Uterus (tissue), 4 donors: Measurements from ENCODE around the gene B3GNT7. TPM values are rescaled to one million over a fixed set of nuclear protein-coding genes. Genes with fewer than 3 reads are reported as not detected.

ENCODE experiments used
- DNase-seq, 2 donors: peaks; one replicate each; pipeline ENCODE4 v3.0.0-alpha.2; 2019 to 2020
- H3K27ac ChIP-seq, 2 donors: fragments of 200-600 bp; sonication (generic); 1 replicate in 1 of 2; 2 replicates in 1 of 2; pipeline ENCODE4 v1.5.1; 2016 to 2018
- H3K27me3 ChIP-seq, 2 donors: fragments of 200-600 bp; sonication (generic); one replicate each; pipeline ENCODE4 v1.5.1; 2018 to 2019; ENCODE audit warnings: control low read depth in 1 of 2
- H3K36me3 ChIP-seq, 2 donors: fragments of 200-600 bp; sonication (generic); one replicate each; pipeline ENCODE4 v1.5.1; 2019; ENCODE audit warnings: control low read depth in 1 of 2
- H3K4me1 ChIP-seq, 2 donors: fragments of 200-600 bp; sonication (generic); one replicate each; pipeline ENCODE4 v1.5.1; 2018 to 2019; ENCODE audit warnings: control low read depth in 1 of 2
- H3K4me3 ChIP-seq, 2 donors: fragments of 200-600 bp; sonication (generic); 1 replicate in 1 of 2; 2 replicates in 1 of 2; pipeline ENCODE4 v1.5.1; 2018 to 2019; ENCODE audit warnings: mild to moderate bottlenecking in 1 of 2
- H3K9me3 ChIP-seq, 2 donors: fragments of 200-600 bp; sonication (generic); one replicate each; pipeline ENCODE4 v1.5.1; 2019; ENCODE audit warnings: control low read depth in 1 of 2
- CTCF ChIP-seq, 4 experiments: fragments of 200-600 bp in 2 of 4; fragments of 450-650 bp in 2 of 4; sonication (generic) in 2 of 4; IDR thresholded peaks; one replicate each; pipeline ENCODE4 v1.5.1; 2016 to 2019; ENCODE audit warnings: antibody characterized with exemption in 4 of 4, mild to moderate bottlenecking in 2 of 4, moderate library complexity in 1 of 4
- POLR2A ChIP-seq, 2 donors: fragments of 450-650 bp; IDR thresholded peaks; one replicate each; pipeline ENCODE4 v1.6.1; 2016; ENCODE audit warnings: antibody characterized with exemption in 2 of 2, mild to moderate bottlenecking in 1 of 2, moderate library complexity in 1 of 2
- intact Hi-C: fragments of 100-400 bp; cut with DNase I; formaldehyde crosslinking; loops from one replicate; pipeline ENCODE4 v1.15.1; 2023; ENCODE audit warnings: low total_unique reads
- microRNA-seq: library from miRNA; unstranded; fragments of <30 nt; microRNA quantifications from one replicate; pipeline ENCODE4, GENCODE V29; 2016; ENCODE audit warnings: borderline microRNAs expressed, borderline replicate concordance
- small RNA-seq: library from RNA; depleted of rRNA; stranded (forward); fragments of <200 nt; gene quantifications from one replicate; pipeline ENCODE3, GENCODE V24; 2016
- total RNA-seq, 4 donors: library from RNA; depleted of rRNA in 3 of 4; stranded (reverse); fragments of >200 nt in 3 of 4; gene quantifications; one replicate each; pipeline versions ENCODE4 v1.1.0 to v1.2.4, GENCODE V29; 2014 to 2023
- donor health status: DM: yes; HTN: yes; CAD: no.

Gene B3GNT7
- total RNA-seq, 4 donors from 2014 or later: 1.7 to 8.1 (median 3.1) TPM

GRCh38 chr2:231431606-231432005 lies 36.1 kb downstream of the B3GNT7 start:
- intact Hi-C loops: no loop called here
- no peak for DNase-seq

GRCh38 chr2:231433990-231434389 lies 38.5 kb downstream of the B3GNT7 start:
- Histone ChIP-seq H3K36me3 (no peaks in the 10 kb centered on the region), H3K27me3 (no peaks in the 10 kb centered on the region), H3K9me3 (no peaks in the 10 kb centered on the region), H3K4me3 (no peak overlapping the region), H3K27ac (no peak overlapping the region), H3K4me1 (no peaks in the 10 kb centered on the region)
- intact Hi-C loops: no loop called here
- TF ChIP-seq CTCF (IDR thresholded peaks at IDR 0.05) (no peak), POLR2A (IDR thresholded peaks at IDR 0.05) (no peak)
- DNase-seq: no peak

More at GRCh38 chr2:231431606-231432005, 36.1 kb downstream of the B3GNT7 start:
- Histone ChIP-seq H3K4me1 (no peaks in the 10 kb centered on the region), H3K36me3 (no peaks in the 10 kb centered on the region), H3K27me3 (no peaks in the 10 kb centered on the region), H3K27ac (no peak overlapping the region), H3K9me3 (no peaks in the 10 kb centered on the region), H3K4me3 (no peak overlapping the region)
- TF ChIP-seq CTCF (IDR thresholded peaks at IDR 0.05) (no peak), POLR2A (IDR thresholded peaks at IDR 0.05) (no peak)

- Histone ChIP-seq H3K36me3 (no peaks in the 10 kb centered on the region), H3K9me3 (no peaks in the 10 kb centered on the region), H3K4me3 (no peak overlapping the region), H3K27me3 (no peaks in the 10 kb centered on the region), H3K27ac (no peak overlapping the region), H3K4me1 (no peaks in the 10 kb centered on the region)
- intact Hi-C loops: no loop called here
- no peak for DNase-seq
- TF ChIP-seq POLR2A (IDR thresholded peaks at IDR 0.05): no peak
- TF ChIP-seq CTCF (IDR thresholded peaks at IDR 0.05): no peak
Observed at GRCh38 chr2:231436957-231437356, 41.4 kb downstream of the B3GNT7 start.

GRCh38 chr2:231449503-231450054 lies 54.1 kb downstream of the B3GNT7 start:
- no peak for TF ChIP-seq POLR2A (IDR thresholded peaks at IDR 0.05)
- TF ChIP-seq CTCF (IDR thresholded peaks at IDR 0.05): no peak
- H3K4me1 ChIP-seq: no peaks in the 10 kb centered on the region
- no peaks in the 10 kb centered on the region for H3K27me3 ChIP-seq
- intact Hi-C loops: no loop called here
- H3K27ac ChIP-seq: no peak overlapping the region
- DNase-seq: no peak
- H3K4me3 ChIP-seq: no peak overlapping the region
- H3K9me3 ChIP-seq: no peaks in the 10 kb centered on the region
- no peaks in the 10 kb centered on the region for H3K36me3 ChIP-seq

- Histone ChIP-seq H3K27me3 (no peaks in the 10 kb centered on the region), H3K4me1 (no peaks in the 10 kb centered on the region), H3K27ac (no peak overlapping the region), H3K36me3 (no peaks in the 10 kb centered on the region), H3K4me3 (no peak overlapping the region), H3K9me3 (no peaks in the 10 kb centered on the region)
- intact Hi-C loops: no loop called here
- DNase-seq: no peak
- TF ChIP-seq CTCF (IDR thresholded peaks at IDR 0.05) (no peak), POLR2A (IDR thresholded peaks at IDR 0.05) (no peak)
Observed at GRCh38 chr2:231450548-231450989, 55.1 kb downstream of the B3GNT7 start.

Small RNAs within 50 kb of the gene (microRNA-seq; reads per million reads assigned to microRNA genes)
- gene MIR4777: not detected

Small RNAs within 50 kb of the gene (small RNA-seq; reads per million reads assigned to genes)
- gene MIR4777: not detected

Other genes with a start within 250 kb of the B3GNT7 start
- 10 to 100 TPM; 16.8 to 47.6 (median 39.3) TPM for gene ARMC9, start 197.1 kb upstream of the B3GNT7 start, total RNA-seq
- 100 to 1,000 TPM in 2 of 4 donors, 10 to 100 TPM in 2; 68.8 to 429 (median 129) TPM for gene NCL, start 68.8 kb downstream of the B3GNT7 start, total RNA-seq
- gene NMUR1, start 134.7 kb downstream of the B3GNT7 start, total RNA-seq: under 1 TPM in 2 of 4 donors, not detected in 2; 0.41 to 0.67 TPM
- gene TEX44, start 197.2 kb downstream of the B3GNT7 start, total RNA-seq: not detected